HG02798 (cell line): ENCODE data around the gene C18orf54.
A peak's percentile ranks its signal among the peaks of the same experiment; 100 is the strongest.
"Not testable (repeated sequence)": the region's sequence is repeated elsewhere in the genome, so short reads cannot be mapped to it uniquely, and the experiment has no call there.

ENCODE experiments used
- ATAC-seq: cut with Tn5 transposase; IDR thresholded peaks from one replicate; pipeline ENCODE4 v1.9.1; 2021; ENCODE audit warnings: mild to moderate bottlenecking; ENCODE audit not compliant: unreplicated experiment, poor library complexity

Gene C18orf54

GRCh38 chr18:54386800-54387495 is 29.2 kb downstream of the C18orf54 start:
- ATAC-seq, result not testable (repeated sequence)

- no peak for ATAC-seq
Observed at GRCh38 chr18:54387631-54388030, 29.9 kb downstream of the C18orf54 start.

GRCh38 chr18:54388203-54389142 is 30.8 kb downstream of the C18orf54 start:
- ATAC-seq, result peak; percentile 84

GRCh38 chr18:54389143-54389505 is 31.4 kb downstream of the C18orf54 start:
- ATAC-seq, result no peak

GRCh38 chr18:54390838-54391237 is 33.1 kb downstream of the C18orf54 start:
- ATAC-seq, result no peak

- peak; percentile 77 for ATAC-seq
Observed at GRCh38 chr18:54392543-54393023, 34.9 kb downstream of the C18orf54 start.

- no peak for ATAC-seq
Observed at GRCh38 chr18:54393648-54394294, 36.1 kb downstream of the C18orf54 start.

GRCh38 chr18:54396760-54397159 is 39.1 kb downstream of the C18orf54 start:
- ATAC-seq, result no peak

GRCh38 chr18:54405290-54405689 is 47.6 kb downstream of the C18orf54 start:
- no peak for ATAC-seq

- no peak for ATAC-seq
Observed at GRCh38 chr18:54411781-54412180, 54.1 kb downstream of the C18orf54 start.

- no peak for ATAC-seq
Observed at GRCh38 chr18:54415086-54415485, 57.4 kb downstream of the C18orf54 start.

GRCh38 chr18:54416436-54416835 is 58.7 kb downstream of the C18orf54 start:
- ATAC-seq, result no peak

- no peak for ATAC-seq
Observed at GRCh38 chr18:54423831-54424230, 66.1 kb downstream of the C18orf54 start.

- no peak for ATAC-seq
Observed at GRCh38 chr18:54426085-54426665, 68.5 kb downstream of the C18orf54 start.
